GM10847 (cell line): ENCODE data around the gene UCN3.

Source experiments
- POLR2A ChIP-seq: IDR thresholded peaks from 2 replicates; pipeline ENCODE4 v1.6.1; 2011; ENCODE audit not compliant: insufficient read length; ENCODE audit errors: extremely low read depth

UCN3 gene

GRCh38 chr10:5419466-5420094 lies 54.8 kb downstream of the UCN3 start:
- TF ChIP-seq POLR2A: no peak

- no peak for TF ChIP-seq POLR2A
Observed at GRCh38 chr10:5423771-5424170, 59.0 kb downstream of the UCN3 start.
